Ovary (tissue), 9 donors: Measurements from ENCODE around the gene FUT7. TPM values are rescaled to one million over a fixed set of nuclear protein-coding genes. Genes with fewer than 3 reads are reported as not detected.

Source experiments
- DNase-seq, 5 donors: peaks; one replicate each; pipeline ENCODE4 v3.0.0-alpha.2; 2019 to 2020
- H3K27ac ChIP-seq, 2 donors: fragments of 200-600 bp; one replicate each; pipeline versions ENCODE4 v1.5.1 to v1.8.0; 2019 to 2022
- H3K27me3 ChIP-seq: fragments of 200-600 bp; one replicate; pipeline ENCODE4 v1.8.0; 2022
- H3K36me3 ChIP-seq: fragments of 200-600 bp; sonication (generic); one replicate; pipeline ENCODE4 v1.5.1; 2019
- H3K4me1 ChIP-seq: one replicate; pipeline ENCODE4 v1.8.1; 2013; ENCODE audit warnings: mild to moderate bottlenecking, moderate library complexity; ENCODE audit not compliant: insufficient read depth
- H3K4me3 ChIP-seq: fragments of 200-600 bp; sonication (generic); one replicate; pipeline ENCODE4 v1.5.1; 2017
- H3K9me3 ChIP-seq, 2 donors: fragments of 200-600 bp in 1 of 2; sonication (generic) in 1 of 2; one replicate each; pipeline versions ENCODE4 v1.5.1 to v1.8.1; 2013 to 2019; ENCODE audit warnings: mild to moderate bottlenecking in 1 of 2, moderate library complexity in 1 of 2
- CTCF ChIP-seq, 3 donors: fragments of 450-650 bp in 2 of 3; fragments of 200-600 bp in 1 of 3; IDR thresholded peaks; one replicate each; pipeline versions ENCODE4 v1.5.1 to v1.8.0; 2016 to 2022; ENCODE audit warnings: antibody characterized with exemption in 3 of 3, mild to moderate bottlenecking in 1 of 3
- EP300 ChIP-seq: sonication (generic); formaldehyde crosslinking; IDR thresholded peaks from one replicate; pipeline ENCODE4 v1.6.1; 2017; ENCODE audit warnings: antibody characterized with exemption
- POLR2A ChIP-seq: fragments of 450-650 bp; IDR thresholded peaks from one replicate; pipeline ENCODE4 v1.6.1; 2017; ENCODE audit warnings: antibody characterized with exemption, mild to moderate bottlenecking, moderate library complexity
- WGBS, 3 donors: extraction: QIAGEN DNeasy Blood & Tissue Kit in 1 of 3; methylation state at CpG; one replicate each; pipeline versions ENCODE4 v1.1.5 to v1.1.7; 2013 to 2017; 5-methylcytosine and 5-hydroxymethylcytosine counted together
- intact Hi-C, 4 donors: fragments of 100-400 bp; cut with DNase I; formaldehyde crosslinking; loops; one replicate each; pipeline versions ENCODE4 v1.11.0 to v1.15.1; 2022 to 2023
- polyA plus RNA-seq, 2 donors: library from polyadenylated mRNA; stranded (reverse); fragments of 200-250 nt in 1 of 2; fragments of 350-450 nt in 1 of 2; fragmentation: Illumina TruSeq in 1 of 2; extraction: RNeasy Lipid Tissue Mini Kit (QIAGEN cat#74804) in 1 of 2; gene quantifications; one replicate each; pipeline ENCODE4 v1.2.3, GENCODE V29; 2013 to 2014
- total RNA-seq, 7 donors: library from RNA; depleted of rRNA in 2 of 7; stranded (reverse); fragments of >200 nt in 2 of 7; fragmentation: NEBNext Ultra II Directional in 3 of 7; extraction: Animal tissue kit (Norgen Biotek cat#: 25700) in 3 of 7; gene quantifications; one replicate each; pipeline versions ENCODE4 v1.1.0 to v1.2.4, GENCODE V29; 2016 to 2023
- donor health status: DM: no; HTN: no; CAD: no; lungs with moderate emphysema.
- donor health status: DM: no; HTN: no; CAD: no.
- donor health status: Bipolar disorder and iron deficiency.
- donor health status: DM: yes; HTN: yes; CAD: no.
- donor health status: DM: no; HTN: no; CAD: no.
- donor health status: DM: yes; HTN: yes; CAD: no.

Gene FUT7
- total and polyA plus RNA-seq, 9 donors = 0.07 to 0.08 TPM; not detected in 7

GRCh38 chr9:136996361-136997292 lies 35.3 kb downstream of the FUT7 start, which contains the start of gene CLIC3:
Gene CLIC3 (minus strand): TSS chr9:136996568. CDS start chr9:136996543, 25 bp downstream.
- H3K4me1 ChIP-seq = peaks cover 14% of the 10 kb centered on the region
- no peak within 1 kb of the TSS for H3K4me3 ChIP-seq
- 18 to 24% (median 20%) methylated on average over 32 to 35 of the region's 35 CpGs for whole genome bisulfite sequencing, 3 donors
- intact Hi-C loops = no loop called here
- H3K27ac ChIP-seq = peak within 1 kb of the TSS in 1 of 2 donors; percentile 14
- no peaks in the 10 kb centered on the region for H3K36me3 ChIP-seq
- TF ChIP-seq CTCF (IDR thresholded peaks at IDR 0.05) = no peak
- no peak for TF ChIP-seq EP300
- TF ChIP-seq POLR2A = no peak
- H3K9me3 ChIP-seq = no peaks in the 10 kb centered on the region
- peak in 1 of 5 donors; percentile 56 for DNase-seq
- no peaks in the 10 kb centered on the region for H3K27me3 ChIP-seq

GRCh38 chr9:136995772-136996311 lies 36.0 kb downstream of the FUT7 start:
- Histone ChIP-seq H3K27me3 (no peaks in the 10 kb centered on the region), H3K27ac (peak overlapping the region in 1 of 2 donors; percentile 14), H3K4me3 (no peak overlapping the region), H3K4me1 (peaks cover 14% of the 10 kb centered on the region), H3K36me3 (no peaks in the 10 kb centered on the region), H3K9me3 (no peaks in the 10 kb centered on the region)
- 7 to 24% (median 17%) methylated on average over 9 to 12 of the region's 12 CpGs for WGBS, 3 donors
- DNase-seq = peak in 3 of 5 donors; percentile 59 to 74 (median 67)
- intact Hi-C loops = no loop called here
- TF ChIP-seq EP300 (no peak), POLR2A (no peak)

GRCh38 chr9:136995362-136995761 lies 36.5 kb downstream of the FUT7 start:
- 29 to 34% (median 32%) methylated on average over 10 to 30 of the region's 30 CpGs for WGBS, 3 donors
- Histone ChIP-seq H3K9me3 (no peaks in the 10 kb centered on the region), H3K27ac (no peak overlapping the region), H3K27me3 (no peaks in the 10 kb centered on the region), H3K36me3 (no peaks in the 10 kb centered on the region), H3K4me1 (peaks cover 14% of the 10 kb centered on the region), H3K4me3 (no peak overlapping the region)
- intact Hi-C loops = no loop called here
- no peak for TF ChIP-seq POLR2A
- no peak for TF ChIP-seq EP300
- DNase-seq = no peak

GRCh38 chr9:136994888-136995230 lies 37.0 kb downstream of the FUT7 start:
- H3K4me1 ChIP-seq = peaks cover 14% of the 10 kb centered on the region

More at GRCh38 chr9:136994888-136995230, 37.0 kb downstream of the FUT7 start:
- no peak for TF ChIP-seq POLR2A
- no peak for TF ChIP-seq CTCF (IDR thresholded peaks at IDR 0.05)
- no peak for TF ChIP-seq EP300
- Histone ChIP-seq H3K27me3 (no peaks in the 10 kb centered on the region), H3K4me3 (no peak overlapping the region), H3K9me3 (no peaks in the 10 kb centered on the region), H3K27ac (no peak overlapping the region), H3K36me3 (no peaks in the 10 kb centered on the region)
- DNase-seq = no peak
- intact Hi-C loops = no loop called here
- 58 to 70% (median 67%) methylated on average over 18 to 40 of the region's 40 CpGs for WGBS, 3 donors
